Measurements from ENCODE around the gene UBQLN4. TPM values are rescaled to one million over a fixed set of nuclear protein-coding genes. Genes with fewer than 3 reads are reported as not detected.

The UBQLN4 gene
- total RNA-seq: 10 to 100 TPM; 16.3 to 22.5 (median 21.4) TPM

DNA sequence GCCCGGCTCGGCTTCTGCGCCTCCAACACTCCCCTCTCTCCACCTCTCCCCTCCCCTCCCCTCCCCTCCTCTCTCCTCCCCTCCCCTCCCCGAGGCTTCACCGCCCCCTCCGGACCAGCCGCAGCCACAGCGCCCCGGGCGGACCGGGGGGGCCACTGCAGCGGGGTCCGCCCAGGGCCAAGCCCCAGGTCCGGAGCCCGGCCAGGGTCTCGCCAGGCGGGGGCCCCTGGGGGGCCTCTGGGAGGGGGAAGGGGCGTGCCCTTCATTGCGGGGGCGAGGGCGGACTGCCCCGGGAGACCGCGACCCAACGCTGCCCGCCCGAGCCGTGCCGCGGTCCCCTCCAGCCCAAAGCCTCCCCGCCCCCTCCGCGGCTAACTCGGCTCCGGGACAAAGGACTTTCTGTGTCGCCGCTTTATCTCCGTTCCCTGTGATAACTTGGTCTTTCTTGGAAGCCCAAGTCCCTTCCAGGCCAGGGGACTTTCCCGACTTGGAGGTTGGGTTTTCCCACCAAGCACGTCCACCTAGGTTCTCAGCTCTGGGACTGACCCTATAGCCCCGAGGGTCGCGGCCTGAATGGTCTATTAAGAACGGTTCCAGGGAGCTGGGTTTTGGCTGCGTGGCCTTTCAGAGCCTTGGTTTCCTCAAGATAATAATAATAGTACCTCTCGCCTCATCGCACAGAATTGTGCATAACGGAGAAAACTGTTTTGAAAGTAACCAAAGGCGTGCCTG, at the start of gene UBQLN4:
TSS of gene UBQLN4 (minus strand) at position 31 of the 732 bp plus-strand sequence. CDS start 97 bp downstream, outside the sequence.
- Histone ChIP-seq H3K27me3 (no peaks in the 10 kb centered on the region), H3K4me1 (peaks cover 0 to 21% (median 5%) of the 10 kb centered on the region in 4 donors), H3K4me3 (peak within 1 kb of the TSS; percentile 75 to 90 (median 78)), H3K27ac (peak within 1 kb of the TSS; percentile 89 to 96 (median 90)), H3K36me3 (peaks cover 0 to 14% (median 0%) of the 10 kb centered on the region in 3 donors), H3K9me3 (no peaks in the 10 kb centered on the region)
- TF ChIP-seq, protein P1, sequence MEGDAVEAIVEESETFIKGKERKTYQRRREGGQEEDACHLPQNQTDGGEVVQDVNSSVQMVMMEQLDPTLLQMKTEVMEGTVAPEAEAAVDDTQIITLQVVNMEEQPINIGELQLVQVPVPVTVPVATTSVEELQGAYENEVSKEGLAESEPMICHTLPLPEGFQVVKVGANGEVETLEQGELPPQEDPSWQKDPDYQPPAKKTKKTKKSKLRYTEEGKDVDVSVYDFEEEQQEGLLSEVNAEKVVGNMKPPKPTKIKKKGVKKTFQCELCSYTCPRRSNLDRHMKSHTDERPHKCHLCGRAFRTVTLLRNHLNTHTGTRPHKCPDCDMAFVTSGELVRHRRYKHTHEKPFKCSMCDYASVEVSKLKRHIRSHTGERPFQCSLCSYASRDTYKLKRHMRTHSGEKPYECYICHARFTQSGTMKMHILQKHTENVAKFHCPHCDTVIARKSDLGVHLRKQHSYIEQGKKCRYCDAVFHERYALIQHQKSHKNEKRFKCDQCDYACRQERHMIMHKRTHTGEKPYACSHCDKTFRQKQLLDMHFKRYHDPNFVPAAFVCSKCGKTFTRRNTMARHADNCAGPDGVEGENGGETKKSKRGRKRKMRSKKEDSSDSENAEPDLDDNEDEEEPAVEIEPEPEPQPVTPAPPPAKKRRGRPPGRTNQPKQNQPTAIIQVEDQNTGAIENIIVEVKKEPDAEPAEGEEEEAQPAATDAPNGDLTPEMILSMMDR (IDR thresholded peaks at IDR 0.05): peak; percentile 35 to 77 (median 58)
- peak in 1 of 2 donors; percentile 36 for TF ChIP-seq POLR2A (IDR thresholded peaks at IDR 0.05)
- DNase-seq: peak; percentile 84 to 93 (median 92)

DNA sequence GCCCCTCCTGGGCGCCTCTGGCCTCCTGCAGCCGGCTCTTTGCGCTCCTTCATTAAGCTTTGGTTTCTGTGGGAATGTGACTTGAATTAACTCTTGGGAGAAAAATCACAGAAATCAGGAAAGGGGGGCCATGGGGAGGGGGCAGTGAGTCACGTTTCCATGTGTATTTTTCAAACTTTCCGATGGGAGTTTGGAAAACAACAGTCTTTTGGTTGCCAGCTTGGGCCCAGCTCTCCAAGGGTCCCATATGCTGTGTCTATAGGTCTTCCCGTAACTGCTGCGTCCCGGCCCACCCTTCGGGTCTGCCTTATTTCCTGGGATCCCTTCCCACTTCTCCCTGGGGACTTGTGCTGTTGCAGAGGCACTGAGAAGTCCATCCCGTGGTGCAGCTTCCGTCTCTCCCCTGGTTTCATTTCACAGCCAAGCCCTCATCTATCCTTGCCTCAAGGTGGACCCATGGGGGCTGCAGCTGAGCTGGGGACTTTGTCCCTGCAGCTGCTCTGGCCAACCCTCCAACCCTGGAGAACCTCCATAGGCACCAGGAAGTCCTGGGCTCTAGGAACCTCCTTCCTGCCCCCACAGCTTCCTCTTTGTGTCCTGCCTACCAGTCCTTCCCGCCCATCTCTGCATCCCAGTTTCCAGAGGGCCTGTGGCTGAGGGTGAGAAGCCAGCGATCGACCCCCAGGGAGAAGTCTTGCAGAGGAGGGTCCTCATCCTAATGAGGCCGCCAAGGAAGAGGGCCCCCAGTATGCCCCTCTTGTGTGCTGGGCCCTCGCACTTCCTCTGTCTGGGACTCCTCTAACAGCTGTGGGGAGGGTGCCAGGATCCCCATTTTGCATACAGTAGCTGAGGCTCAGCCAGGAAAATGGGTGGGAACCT, 49.3 kb upstream of the UBQLN4 start:
- Histone ChIP-seq H3K4me3 (no peak overlapping the region), H3K4me1 (peaks cover 10 to 73% (median 16%) of the 10 kb centered on the region in 4 donors), H3K36me3 (no peaks in the 10 kb centered on the region), H3K27me3 (no peaks in the 10 kb centered on the region), H3K27ac (peak overlapping the region; percentile 76 to 95 (median 85)), H3K9me3 (no peaks in the 10 kb centered on the region)
- DNase-seq: no peak
- TF ChIP-seq, protein P1 (IDR thresholded peaks at IDR 0.05): no peak
- no peak for TF ChIP-seq POLR2A (IDR thresholded peaks at IDR 0.05)

DNA sequence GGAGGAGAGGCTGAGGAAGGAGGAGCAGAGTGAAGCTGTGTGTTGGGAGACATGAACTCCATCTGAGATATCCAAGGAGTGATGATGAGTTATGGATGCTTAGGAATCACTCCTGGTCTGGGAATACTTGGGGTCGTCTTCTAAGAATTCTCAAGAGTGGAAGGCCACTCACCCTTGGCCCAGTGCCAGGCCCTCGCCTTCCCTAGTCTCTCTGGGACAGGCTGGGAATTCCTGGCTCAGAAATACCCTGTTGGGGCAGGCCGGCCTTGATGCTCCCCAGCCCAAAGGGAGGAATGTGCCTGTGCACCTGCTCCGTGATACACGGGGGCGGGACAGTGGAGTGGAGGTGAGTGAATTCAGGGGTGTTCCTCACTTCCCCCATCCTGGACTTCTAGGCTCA, 48.3 kb upstream of the UBQLN4 start:
- Histone ChIP-seq H3K4me1 (peaks cover 10 to 74% (median 22%) of the 10 kb centered on the region in 4 donors), H3K9me3 (no peaks in the 10 kb centered on the region), H3K27ac (peak overlapping the region in 3 of 4 donors; percentile 76 to 95 (median 93)), H3K27me3 (no peaks in the 10 kb centered on the region), H3K4me3 (no peak overlapping the region), H3K36me3 (no peaks in the 10 kb centered on the region)
- TF ChIP-seq POLR2A (IDR thresholded peaks at IDR 0.05): no peak
- TF ChIP-seq, protein P1 (IDR thresholded peaks at IDR 0.05): no peak
- no peak for DNase-seq

DNA sequence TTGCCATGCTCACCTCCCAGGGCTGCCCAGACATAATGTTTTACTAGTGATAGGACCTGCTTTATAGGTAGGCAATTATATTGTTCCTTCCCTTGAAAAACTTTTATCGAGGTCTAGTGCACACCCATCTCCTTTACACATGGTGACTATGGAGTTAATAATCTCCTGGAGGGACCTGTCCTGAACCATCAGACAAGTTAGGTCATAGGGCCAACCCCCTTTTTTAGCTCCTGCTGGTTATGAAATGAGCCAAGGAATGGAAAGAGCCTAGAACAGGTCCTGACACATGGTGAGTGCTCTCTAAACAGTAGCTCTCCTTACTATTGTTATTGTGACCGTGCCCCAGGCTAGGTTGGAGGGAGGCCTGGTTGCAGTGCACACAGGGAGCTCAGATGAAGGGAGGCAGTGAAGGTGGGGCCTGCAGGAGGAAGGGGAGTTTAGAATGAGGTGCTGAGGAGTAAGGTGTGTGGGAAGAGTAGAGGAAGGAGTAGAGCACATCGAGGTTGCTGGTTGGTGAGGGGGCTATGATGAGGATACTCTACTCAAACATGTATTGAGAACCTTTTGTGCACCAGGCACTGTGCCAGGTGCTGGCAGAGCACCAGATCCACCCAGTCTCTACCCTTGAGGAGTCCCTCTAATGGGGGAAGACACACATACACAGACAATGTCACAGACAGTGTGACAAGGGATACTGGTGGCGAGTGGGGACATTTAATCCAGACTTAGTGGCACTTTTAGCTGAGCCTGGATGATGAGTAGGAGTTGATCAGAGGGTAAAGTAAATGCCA, 46.8 kb upstream of the UBQLN4 start:
- no peak for DNase-seq
- TF ChIP-seq, protein P1 (IDR thresholded peaks at IDR 0.05): no peak
- no peak for TF ChIP-seq POLR2A (IDR thresholded peaks at IDR 0.05)
- no peaks in the 10 kb centered on the region for H3K36me3 ChIP-seq
- peaks cover 7 to 70% (median 27%) of the 10 kb centered on the region in 4 donors for H3K4me1 ChIP-seq
- no peaks in the 10 kb centered on the region for H3K27me3 ChIP-seq
- no peak overlapping the region for H3K4me3 ChIP-seq
- H3K27ac ChIP-seq: peak overlapping the region in 1 of 4 donors; percentile 33
- H3K9me3 ChIP-seq: no peaks in the 10 kb centered on the region

- peaks cover 0 to 59% (median 24%) of the 10 kb centered on the region in 4 donors for H3K4me1 ChIP-seq
- no peak for DNase-seq
- no peak overlapping the region for H3K4me3 ChIP-seq
- H3K36me3 ChIP-seq: no peaks in the 10 kb centered on the region
- no peak overlapping the region for H3K27ac ChIP-seq
- TF ChIP-seq, protein P1 (IDR thresholded peaks at IDR 0.05): no peak
- TF ChIP-seq POLR2A (IDR thresholded peaks at IDR 0.05): no peak
- no peaks in the 10 kb centered on the region for H3K27me3 ChIP-seq
- H3K9me3 ChIP-seq: no peaks in the 10 kb centered on the region
Observed at GRCh38 chr1:156099282-156099681, 45.7 kb upstream of the UBQLN4 start.
